ENCODE measurements around the gene MMP3. TPM values are rescaled to one million over a fixed set of nuclear protein-coding genes. Genes with fewer than 3 reads are reported as not detected.

Gene MMP3
- total RNA-seq, 1 experiment from 2014 or later: not detected

DNA sequence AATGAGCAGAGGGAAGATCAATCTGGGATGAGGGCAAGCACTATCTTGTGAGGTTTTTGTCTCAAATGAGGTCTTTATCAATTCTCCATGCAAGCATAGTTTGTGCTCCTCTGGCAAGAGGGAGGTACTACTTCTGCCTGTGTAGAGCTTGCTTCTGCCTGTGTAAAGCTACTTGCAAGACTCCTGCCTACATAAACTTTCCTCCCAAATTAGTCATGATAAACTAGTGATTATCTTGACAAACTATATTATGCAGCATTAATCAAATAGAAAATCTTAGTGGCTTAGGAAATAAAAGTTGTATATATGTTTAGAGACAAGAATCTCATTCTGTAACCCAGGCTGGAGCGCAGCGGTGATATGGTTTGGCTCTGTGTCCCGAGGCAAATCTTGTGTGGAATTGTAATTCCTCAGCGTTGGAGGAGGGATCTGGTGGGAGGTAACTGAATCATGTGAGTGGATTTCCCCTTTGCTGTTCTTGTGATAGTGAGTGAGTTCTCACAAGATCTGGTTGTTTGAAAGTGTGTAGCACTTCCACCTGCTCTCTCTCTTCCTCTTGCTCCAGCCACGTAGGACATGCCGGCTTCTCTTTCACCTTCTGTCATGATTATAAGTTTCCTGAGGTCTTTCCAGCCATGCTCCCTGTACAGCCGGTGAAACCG, 54.9 kb downstream of the MMP3 start:
- CTCF ChIA-PET: no interaction called here
- peaks cover 8% of the 10 kb centered on the region for H3K4me1 ChIP-seq (replicated peaks; ENCODE audit: insufficient read depth)
- H2AFZ ChIP-seq: no peak overlapping the region
- POLR2A ChIA-PET (ENCODE audit: unreplicated experiment): no interaction called here
- no peak for DNase-seq
- no peaks in the 10 kb centered on the region for H3K27me3 ChIP-seq (ENCODE audit: insufficient read depth, low read depth)
- H3K4me3 ChIP-seq: no peak overlapping the region
- no TSS peak for BruUV-seq (replicated peaks)
- H4K20me1 ChIP-seq (ENCODE audit: insufficient read depth): no peaks in the 10 kb centered on the region
- H3K9me3 ChIP-seq (ENCODE audit: insufficient read depth, low read depth): no peaks in the 10 kb centered on the region
- intact Hi-C loops (cut with micrococcal nuclease; ENCODE audit: unreplicated experiment): no loop called here
- peaks cover 10% of the 10 kb centered on the region; the same call in 1 of the 2 replicates for H3F3A ChIP-seq (ENCODE audit: insufficient read depth, low read depth)
- H3K4me2 ChIP-seq: no peak overlapping the region
- no peaks in the 10 kb centered on the region for H3K36me3 ChIP-seq (ENCODE audit: low read depth)
- H3K9me2 ChIP-seq (ENCODE audit: insufficient read depth): no peaks in the 10 kb centered on the region
- H3K27ac ChIP-seq: no peak overlapping the region
- TF ChIP-seq EZH2 (IDR thresholded peaks at IDR 0.05; ENCODE audit: low read depth): no peak
- TF ChIP-seq, protein P1, sequence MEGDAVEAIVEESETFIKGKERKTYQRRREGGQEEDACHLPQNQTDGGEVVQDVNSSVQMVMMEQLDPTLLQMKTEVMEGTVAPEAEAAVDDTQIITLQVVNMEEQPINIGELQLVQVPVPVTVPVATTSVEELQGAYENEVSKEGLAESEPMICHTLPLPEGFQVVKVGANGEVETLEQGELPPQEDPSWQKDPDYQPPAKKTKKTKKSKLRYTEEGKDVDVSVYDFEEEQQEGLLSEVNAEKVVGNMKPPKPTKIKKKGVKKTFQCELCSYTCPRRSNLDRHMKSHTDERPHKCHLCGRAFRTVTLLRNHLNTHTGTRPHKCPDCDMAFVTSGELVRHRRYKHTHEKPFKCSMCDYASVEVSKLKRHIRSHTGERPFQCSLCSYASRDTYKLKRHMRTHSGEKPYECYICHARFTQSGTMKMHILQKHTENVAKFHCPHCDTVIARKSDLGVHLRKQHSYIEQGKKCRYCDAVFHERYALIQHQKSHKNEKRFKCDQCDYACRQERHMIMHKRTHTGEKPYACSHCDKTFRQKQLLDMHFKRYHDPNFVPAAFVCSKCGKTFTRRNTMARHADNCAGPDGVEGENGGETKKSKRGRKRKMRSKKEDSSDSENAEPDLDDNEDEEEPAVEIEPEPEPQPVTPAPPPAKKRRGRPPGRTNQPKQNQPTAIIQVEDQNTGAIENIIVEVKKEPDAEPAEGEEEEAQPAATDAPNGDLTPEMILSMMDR (conservative IDR thresholded peaks at IDR 0.05): no peak
- no peaks in the 10 kb centered on the region for H3K79me2 ChIP-seq (ENCODE audit: low read depth)

Other genes starting within 250 kb of the MMP3 start
- gene MMP20, start 218.3 kb downstream of the MMP3 start, total RNA-seq (2021): not detected in 2 replicates
- not detected in 2 replicates for gene MMP27, start 137.8 kb downstream of the MMP3 start, total RNA-seq (2021)
- gene MMP8, start 118.7 kb downstream of the MMP3 start, total RNA-seq (2021): not detected in 2 replicates
- gene MMP10, start 63.0 kb downstream of the MMP3 start, total RNA-seq (2021): not detected in 2 replicates
- gene MMP1, start 45.4 kb downstream of the MMP3 start, total RNA-seq (2021): 0.35 TPM in 1 of 2 replicates, not detected in the other
- not detected in 2 replicates for gene MMP12, start 31.4 kb upstream of the MMP3 start, total RNA-seq (2021)
- gene MMP13, start 112.1 kb upstream of the MMP3 start, total RNA-seq (2021): not detected in 2 replicates
- gene DCUN1D5, start 248.6 kb upstream of the MMP3 start, total RNA-seq (2021): 42.7 and 53.4 TPM in 2 replicates

Data from PC-9 (cell line).